HuH-7 (cell line): ENCODE results near the gene TTC7B.

ENCODE experiments used
- DNase-seq: peaks from one replicate; pipeline ENCODE4 v3.0.0; 2011; ENCODE audit warnings: low spot score

The TTC7B gene

GRCh38 chr14:90487462-90487861 is 328.8 kb downstream of the TTC7B start:
- no peak for DNase-seq

DNA sequence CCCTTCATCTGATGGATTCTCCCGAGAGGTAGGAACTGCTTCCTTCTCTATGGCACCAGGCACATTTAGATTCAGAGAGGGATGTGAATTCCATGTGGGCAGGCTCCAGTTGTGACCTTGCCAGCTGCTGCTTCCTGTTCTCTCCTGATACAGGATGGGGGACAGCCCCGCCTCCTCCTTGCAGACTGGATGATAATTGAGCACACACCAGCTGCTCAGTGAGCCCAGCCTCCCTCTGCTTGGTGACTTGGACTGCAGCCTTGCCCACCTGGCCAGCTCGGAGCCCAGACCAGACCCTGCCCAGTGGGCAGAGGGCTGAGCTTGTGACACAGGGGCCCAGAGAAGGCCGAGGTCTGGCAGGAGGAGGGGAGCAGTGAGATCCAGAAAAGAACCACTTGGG is 329.2 kb downstream of the TTC7B start:
- DNase-seq: no peak

GRCh38 chr14:90484291-90484690 is 331.9 kb downstream of the TTC7B start:
- no peak for DNase-seq

DNA sequence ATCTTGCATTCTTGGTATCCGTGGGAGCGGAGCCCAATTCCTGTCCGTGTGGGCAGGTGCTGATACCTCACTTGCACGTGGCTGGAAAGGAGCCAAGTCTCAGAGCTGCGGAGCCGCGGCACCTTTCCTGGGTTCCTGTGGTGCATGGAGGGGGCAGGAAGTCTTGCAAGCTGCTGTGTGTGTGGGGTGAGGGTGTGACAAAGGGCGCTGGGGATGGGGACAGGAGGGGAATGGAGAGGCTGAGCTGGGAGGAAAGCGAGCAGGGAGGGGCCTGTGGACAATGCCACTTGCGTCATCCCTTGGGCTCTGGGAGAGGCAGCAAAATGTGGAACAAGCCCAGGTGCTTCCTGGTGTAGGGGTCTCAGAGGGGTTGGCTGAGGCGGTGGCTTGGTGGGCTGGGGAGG is 332.7 kb downstream of the TTC7B start:
- no peak for DNase-seq

DNA sequence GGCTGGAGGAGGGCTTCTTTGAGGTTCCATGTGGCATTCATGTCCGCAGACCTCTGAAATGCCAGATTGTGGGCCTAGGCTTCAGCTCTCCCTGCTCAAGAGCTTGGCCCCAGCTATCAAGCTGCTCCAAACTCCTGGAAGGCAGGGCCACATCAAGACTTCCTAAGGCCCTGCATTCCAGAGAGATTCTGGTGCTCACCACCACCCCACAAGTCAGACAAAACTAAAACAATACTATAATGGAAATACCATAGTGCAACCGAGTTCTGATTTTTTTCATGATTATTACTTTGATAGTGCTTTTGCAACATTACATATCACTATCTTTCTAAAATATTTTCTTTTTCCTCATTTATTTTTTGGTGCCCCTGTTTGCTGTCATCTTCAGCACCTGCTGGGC is 333.1 kb downstream of the TTC7B start:
- no peak for DNase-seq

- no peak for DNase-seq
Measured at GRCh38 chr14:90475298-90475697, 340.9 kb downstream of the TTC7B start.
